HG03196 (cell line): ENCODE measurements around the gene FBRSL1.

Experiments used
- ATAC-seq: cut with Tn5 transposase; IDR thresholded peaks from one replicate; pipeline ENCODE4 v1.9.1; 2021; ENCODE audit not compliant: unreplicated experiment

FBRSL1 gene

DNA sequence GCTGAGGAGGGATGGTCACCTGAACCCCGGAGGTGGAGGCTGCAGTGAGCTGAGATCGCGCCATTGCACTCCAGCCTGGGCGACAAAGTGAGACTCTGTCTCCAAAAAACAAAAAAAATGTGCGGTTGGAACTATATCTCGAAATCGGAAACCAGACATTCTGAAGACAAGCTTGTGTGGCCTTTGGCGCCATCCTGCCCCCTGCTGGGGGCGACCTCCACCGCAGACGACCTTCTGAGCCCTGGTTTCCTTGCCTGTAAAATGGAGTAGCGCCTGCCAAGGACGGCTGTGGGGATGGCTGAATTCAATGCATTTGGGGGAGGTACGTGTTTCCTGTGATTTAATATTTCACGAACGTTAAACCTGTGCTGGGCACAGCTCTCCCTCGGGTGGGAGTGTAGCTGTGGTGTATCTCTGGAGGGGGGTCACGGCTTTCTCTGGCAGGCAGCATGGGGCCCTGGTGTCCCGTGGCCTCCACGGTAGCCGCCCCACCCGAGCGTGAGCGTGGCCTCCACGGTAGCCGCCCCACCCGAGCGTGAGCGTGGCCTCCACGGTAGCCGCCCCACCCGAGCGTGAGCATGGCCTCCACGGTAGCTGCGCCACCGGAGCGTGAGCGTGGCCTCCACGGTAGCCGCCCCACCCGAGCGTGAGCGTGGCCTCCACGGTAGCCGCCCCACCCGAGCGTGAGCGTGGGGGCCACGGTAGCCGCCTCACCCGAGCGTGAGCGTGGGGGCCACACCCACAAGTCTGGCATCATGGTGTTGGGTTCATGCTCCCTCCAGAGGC lies 65.1 kb downstream of the FBRSL1 start:
- ATAC-seq, result no peak

DNA sequence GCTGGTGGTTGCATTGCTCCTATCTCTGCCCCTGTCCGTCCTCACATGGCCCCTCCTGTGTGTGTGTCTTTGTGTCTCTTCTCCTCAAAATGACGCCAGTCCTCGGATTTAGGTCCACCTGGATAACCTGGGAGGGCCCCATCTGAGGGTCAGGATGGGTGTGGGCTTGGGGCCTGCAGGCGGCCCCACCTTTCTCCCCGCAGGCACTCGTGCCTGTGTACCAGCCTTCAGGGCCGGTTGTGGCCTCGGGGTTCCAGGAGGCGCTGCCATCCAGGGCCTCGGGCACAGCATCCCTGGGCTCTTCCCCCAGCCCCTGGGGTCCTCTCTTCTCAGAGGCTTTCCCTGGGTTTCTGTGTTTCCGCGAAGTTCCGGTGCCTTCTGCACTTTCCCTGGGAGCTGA lies 65.7 kb downstream of the FBRSL1 start:
- ATAC-seq, result no peak

DNA sequence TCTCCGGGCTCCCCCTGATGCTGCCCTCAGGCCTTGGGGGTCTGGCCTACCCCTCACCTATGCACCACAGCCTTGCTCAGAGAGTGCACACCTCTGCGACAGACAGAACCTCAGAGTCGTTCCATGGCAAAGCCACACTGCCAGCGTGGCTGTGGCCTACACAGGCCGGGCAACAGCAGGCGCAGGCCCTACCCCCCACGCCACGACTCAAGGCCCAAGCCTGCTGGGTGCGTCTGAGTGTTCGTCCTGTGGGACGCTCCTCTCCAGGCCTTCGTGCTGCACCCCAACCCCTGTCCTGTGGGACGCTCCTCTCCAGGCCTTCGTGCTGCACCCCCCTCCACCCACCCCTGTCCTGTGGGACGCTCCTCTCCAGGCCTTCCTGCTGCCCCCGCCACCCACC lies 66.3 kb downstream of the FBRSL1 start:
- ATAC-seq, result no peak

DNA sequence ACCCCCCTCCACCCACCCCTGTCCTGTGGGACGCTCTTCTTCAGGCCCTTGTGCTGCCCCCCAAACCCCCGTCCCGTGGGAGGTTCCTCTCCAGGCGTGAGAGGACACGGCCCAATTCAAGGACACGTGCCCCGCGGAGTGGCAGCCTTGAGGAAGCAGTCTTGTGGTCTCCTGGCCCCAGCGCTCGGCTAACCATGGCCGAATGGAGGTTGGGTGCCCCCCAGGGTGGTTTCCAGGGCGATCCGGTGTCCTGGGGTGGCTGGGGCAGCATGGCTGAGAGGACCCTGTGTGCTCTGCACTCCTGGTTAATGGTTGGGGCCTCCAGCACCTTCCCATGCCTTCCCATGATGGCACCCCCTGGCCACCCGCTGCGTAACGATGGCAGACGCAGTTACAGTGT lies 66.8 kb downstream of the FBRSL1 start:
- ATAC-seq, result no peak

DNA sequence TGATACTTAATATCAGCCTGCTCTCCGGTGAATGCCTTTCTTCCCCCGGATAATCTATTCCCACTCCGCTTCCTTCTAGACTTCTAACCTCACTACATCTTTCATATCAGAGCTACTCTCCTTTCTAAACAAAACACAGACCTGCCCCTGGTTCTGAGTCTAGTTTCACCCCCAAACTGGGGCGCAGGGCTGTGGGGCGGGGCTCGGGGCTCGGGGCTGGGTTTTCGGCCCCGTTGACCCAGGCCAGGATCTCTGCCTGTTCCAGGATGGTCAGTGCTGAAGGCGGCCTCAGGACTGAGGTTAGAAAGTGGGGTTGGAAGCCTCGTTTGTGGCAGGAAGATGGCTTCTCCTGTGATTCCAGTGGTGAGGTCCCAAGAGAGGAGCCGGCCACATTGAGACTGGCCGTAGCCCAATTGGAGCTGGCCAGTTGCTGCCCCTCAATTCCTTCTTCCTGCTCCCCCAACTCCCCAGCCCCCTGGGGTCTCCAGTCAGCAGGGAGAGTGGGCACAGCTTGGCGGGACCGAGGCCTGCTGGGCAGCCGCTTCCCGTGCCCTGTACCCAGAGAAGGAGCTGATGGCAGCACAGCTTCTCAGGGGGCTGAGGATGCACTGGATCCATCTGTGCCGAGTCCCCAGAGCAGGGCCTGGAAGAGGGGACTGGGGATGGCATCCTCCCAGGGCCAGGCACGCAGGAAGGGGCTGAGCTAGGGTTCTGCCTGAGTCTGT lies 67.5 kb downstream of the FBRSL1 start:
- no peak for ATAC-seq

DNA sequence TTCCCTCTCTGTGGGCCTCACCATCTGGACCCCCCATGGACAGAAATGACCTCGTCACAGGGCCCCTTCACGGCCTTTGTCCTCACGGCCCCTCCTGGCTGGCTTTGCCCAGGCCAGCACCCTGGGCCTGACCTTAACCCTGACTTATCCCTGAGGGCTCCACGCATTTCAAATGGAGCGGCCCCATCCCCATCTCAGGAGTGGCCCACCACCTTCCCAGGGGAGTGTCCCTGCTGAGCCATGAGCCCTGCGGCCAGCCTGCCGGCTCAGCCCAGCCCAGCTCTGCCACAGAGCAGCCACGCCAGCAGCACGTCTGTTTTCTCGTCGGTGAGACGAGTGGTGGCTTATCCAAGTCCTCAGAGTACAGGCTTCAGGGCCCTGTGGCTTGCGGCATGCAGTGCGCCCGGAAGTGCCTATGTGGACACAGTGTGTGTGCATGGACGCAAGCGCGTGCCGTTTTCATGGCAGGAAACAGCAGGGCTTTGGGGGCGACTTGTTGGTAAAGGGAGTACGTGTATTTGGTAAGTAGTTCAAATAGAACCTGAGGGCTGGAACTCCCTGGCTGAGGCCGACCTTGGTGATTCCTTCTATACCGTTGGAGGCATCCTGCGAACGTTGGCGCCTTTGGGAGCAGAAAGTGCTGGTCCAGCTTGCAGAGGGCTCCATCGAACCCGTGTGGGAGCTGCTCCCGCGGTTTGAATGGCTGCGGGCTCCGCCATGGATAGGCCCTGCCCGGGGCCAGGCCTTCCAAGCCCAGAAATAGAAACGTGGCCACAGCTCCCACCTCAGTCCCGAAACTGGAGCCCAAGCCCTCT lies 68.3 kb downstream of the FBRSL1 start:
- ATAC-seq, result no peak

DNA sequence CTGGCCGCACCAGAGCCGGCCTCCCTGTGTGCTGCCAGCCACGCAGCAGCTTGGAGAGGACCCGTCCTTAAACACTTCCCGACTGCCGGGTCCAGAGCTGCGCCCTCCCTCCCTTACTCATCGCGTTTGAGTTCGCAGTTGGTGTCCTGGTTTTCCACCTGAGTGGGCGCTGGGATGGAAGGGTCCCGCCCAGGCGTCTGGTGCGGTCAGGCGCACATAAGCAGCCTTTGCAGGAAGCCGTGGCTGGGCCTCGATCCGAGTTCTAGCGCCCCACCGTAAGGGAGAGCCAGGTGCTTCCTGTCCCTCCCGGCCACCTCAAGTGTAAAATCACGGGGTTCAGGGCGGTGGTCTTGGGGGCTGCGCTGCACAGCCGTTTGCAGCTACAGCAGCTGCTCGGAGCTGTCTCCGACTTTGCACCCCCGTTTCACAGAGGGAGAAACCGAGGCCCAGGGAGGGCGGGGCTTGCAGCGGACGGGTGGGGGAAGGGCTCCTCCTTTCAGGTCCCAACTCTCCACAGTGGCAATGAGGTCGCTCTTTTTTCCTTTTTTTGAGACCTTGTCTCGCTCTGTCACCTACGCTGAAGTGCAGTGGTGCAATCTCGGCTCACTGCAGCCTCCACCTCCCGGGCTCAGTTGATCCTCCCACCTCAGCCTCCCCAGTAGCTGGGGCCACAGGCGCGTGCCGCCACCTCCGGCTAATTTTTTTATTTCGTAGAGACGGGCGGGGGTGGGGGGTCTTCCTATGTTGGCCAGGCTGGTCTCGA lies 69.1 kb downstream of the FBRSL1 start:
- ATAC-seq, result no peak

DNA sequence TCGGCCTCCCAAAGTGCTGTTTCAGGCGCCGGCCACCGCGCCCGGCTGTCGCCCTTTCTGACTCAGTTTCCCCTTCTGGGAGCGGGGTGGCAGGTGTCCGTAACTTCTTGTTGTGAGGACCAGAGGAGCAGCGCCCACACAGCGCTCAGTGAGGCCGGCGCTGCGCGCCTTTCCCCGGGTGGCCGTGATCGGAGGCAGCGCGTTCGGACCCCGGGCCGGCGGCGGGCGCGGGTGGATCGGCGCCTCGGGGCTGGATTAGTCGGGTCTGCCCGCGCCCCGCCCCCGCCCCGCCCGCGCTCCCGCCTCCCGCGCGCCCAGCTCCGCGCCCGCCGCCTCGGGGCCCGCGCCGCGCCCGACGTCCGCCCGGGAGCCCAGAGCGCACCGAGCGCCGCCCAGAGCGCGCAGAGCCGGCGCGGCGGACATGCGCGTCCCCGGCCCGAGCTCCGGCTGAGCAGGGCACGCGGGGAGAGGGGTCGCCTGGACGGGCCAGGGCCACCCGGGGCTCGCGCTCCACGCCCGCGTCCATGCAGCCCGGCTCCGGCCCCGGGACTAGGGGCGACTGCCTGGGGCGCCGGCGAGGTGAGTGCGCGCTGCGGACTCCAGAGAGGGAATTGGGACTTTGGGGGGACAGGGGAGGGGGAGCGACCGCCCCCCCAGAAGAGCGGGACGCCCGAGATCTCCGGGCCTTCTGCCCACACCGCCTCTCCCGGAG lies 69.9 kb downstream of the FBRSL1 start:
- no peak for ATAC-seq

DNA sequence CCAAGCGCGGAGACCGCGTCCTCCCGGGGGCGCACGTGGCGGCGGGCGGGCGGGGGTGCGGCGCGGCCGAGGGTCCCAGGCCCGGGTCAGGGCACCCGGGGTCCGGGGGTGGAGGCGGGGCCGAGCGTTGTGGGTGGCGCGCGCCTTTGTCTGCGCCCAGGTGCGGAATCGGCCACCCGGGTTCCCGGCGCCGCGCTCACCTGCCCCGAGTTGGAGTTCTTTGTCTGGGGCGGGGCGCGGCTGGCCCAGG lies 70.3 kb downstream of the FBRSL1 start:
- ATAC-seq, result no peak

DNA sequence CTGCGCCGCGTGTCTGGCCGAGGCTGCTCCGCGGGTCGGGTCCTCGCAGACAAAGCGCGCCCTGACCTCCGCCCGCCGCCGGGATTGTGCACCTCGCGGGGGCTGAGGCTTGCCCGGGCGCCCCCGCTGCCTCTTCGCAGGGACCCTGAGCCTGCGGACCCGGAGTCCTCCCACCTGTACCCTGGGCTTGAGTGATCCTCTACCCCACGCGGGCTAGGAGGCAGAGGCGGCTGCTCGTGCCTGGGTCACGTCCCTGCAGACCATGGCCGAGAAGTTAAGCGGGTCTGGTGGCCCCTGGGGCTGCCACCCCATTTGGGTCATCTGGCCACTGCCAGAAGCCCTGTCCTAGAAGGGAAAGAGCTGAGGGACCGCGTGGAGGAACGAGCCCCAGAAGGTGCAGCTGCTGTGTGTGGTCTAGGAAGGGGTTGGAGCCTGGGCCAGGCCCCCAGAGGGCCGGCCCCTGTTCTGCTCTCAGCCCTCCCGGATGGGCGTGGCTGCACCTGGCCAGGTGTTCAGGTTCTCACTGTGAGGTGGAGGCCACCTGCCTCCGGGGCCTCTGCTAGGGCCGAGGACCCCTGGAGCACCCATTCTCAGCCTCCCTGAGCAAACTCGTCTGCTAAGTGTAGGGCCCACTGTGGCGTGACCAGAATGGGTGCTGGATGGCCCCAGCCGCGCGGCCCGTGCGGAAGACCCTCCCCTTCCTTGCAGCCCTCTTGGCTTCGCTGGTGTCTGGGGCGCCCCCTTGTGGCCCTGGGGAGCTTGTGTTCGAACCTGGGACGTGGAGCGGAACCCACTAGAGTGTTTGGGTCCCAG lies 70.9 kb downstream of the FBRSL1 start:
- ATAC-seq, result no peak
